NCI-H446 treated with DMSO at 0.1 percent for 48 hours (cell line): ENCODE data around the gene LATS2.
"Not testable (repeated sequence)": the region's sequence is repeated elsewhere in the genome, so short reads cannot be mapped to it uniquely, and the experiment has no call there.

Source experiments
- DNase-seq: peaks from one replicate; lab custom pipeline; 2025; lab: John Stamatoyannopoulos, UW

The LATS2 gene

GRCh38 chr13:21075379-21076249 is 14.2 kb upstream of the LATS2 start:
- no peak for DNase-seq

- no peak for DNase-seq
These were observed 13.6 kb upstream of the LATS2 start for GRCh38 chr13:21075011-21075378.

- no peak for DNase-seq
These were observed 13.2 kb upstream of the LATS2 start for GRCh38 chr13:21074546-21074945.

- DNase-seq: no peak
These were observed 10.5 kb upstream of the LATS2 start for GRCh38 chr13:21071924-21072323.

GRCh38 chr13:21071015-21071414 is 9.6 kb upstream of the LATS2 start:
- no peak for DNase-seq

- DNase-seq: no peak
These were observed 8.2 kb upstream of the LATS2 start for GRCh38 chr13:21069561-21070004.

- no peak for DNase-seq
These were observed 6.5 kb upstream of the LATS2 start for GRCh38 chr13:21067848-21068247.

GRCh38 chr13:21066946-21067345 is 5.6 kb upstream of the LATS2 start:
- no peak for DNase-seq

GRCh38 chr13:21065686-21066085 is 4.3 kb upstream of the LATS2 start:
- DNase-seq: no peak

- no peak for DNase-seq
These were observed 1.6 kb upstream of the LATS2 start for GRCh38 chr13:21063031-21063430.

- no peak for DNase-seq
These were observed 903 bp downstream of the LATS2 start for GRCh38 chr13:21060338-21061028.

GRCh38 chr13:21059641-21060337 is 1.6 kb downstream of the LATS2 start:
- no peak for DNase-seq

GRCh38 chr13:21058361-21058760 is 3.0 kb downstream of the LATS2 start:
- no peak for DNase-seq

- no peak for DNase-seq
These were observed 5.8 kb downstream of the LATS2 start for GRCh38 chr13:21055511-21056045.

- no peak for DNase-seq
These were observed 6.4 kb downstream of the LATS2 start for GRCh38 chr13:21055016-21055415.

GRCh38 chr13:21054313-21054712 is 7.1 kb downstream of the LATS2 start:
- DNase-seq: no peak

- no peak for DNase-seq
These were observed 8.2 kb downstream of the LATS2 start for GRCh38 chr13:21053231-21053630.

- no peak for DNase-seq
These were observed 9.7 kb downstream of the LATS2 start for GRCh38 chr13:21051675-21052074.

- DNase-seq: no peak
These were observed 10.8 kb downstream of the LATS2 start for GRCh38 chr13:21050288-21051197.

- DNase-seq: not testable (repeated sequence)
These were observed 11.7 kb downstream of the LATS2 start for GRCh38 chr13:21049731-21050130.

GRCh38 chr13:21048901-21049698 is 12.3 kb downstream of the LATS2 start:
- DNase-seq: no peak
